ENCODE results near the gene C2orf74. TPM values are rescaled to one million over a fixed set of nuclear protein-coding genes. Genes with fewer than 3 reads are reported as not detected.

C2orf74 gene
- total RNA-seq, 4 donors from 2014 or later = 18.7 to 43.2 (median 33.2) TPM

DNA sequence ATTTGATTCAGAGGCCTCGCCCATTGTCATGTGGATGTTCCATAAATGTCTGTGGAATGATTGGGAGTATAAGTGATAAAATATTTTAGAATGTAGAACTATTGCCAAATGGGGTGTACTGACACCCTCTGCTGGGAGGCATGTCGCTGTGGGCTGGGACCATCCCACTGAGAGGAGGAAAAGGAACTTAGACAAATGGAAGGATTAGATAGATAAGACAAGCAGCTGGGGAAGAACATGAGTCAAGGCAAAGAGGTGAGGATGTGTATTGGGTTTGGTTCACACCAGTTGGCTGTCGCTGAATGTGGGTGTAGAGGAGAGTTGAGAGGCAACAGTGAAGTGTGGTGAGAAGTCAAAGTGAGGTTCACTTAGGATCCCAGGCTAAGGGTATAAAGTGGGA, 4.0 kb downstream of the C2orf74 start:
- H3K36me3 ChIP-seq = peaks cover 8 to 55% (median 36%) of the 10 kb centered on the region in 4 donors
- H3K27me3 ChIP-seq = no peaks in the 10 kb centered on the region
- no peak for DNase-seq (ENCODE audit: extremely low spot score)
- H3K9me3 ChIP-seq = no peaks in the 10 kb centered on the region
- H3K4me3 ChIP-seq = no peak overlapping the region
- intact Hi-C loops (cut with DNase I) = no loop called here
- TF ChIP-seq POLR2AphosphoS5 (IDR thresholded peaks at IDR 0.05) = no peak
- H3K27ac ChIP-seq (replicated peaks in 1 of 4) = no peak overlapping the region
- WGBS = 83% methylated on average over 3 of the region's 3 CpGs
- H3K4me1 ChIP-seq = no peaks in the 10 kb centered on the region

GRCh38 chr2:61167579-61167978, 5.6 kb downstream of the C2orf74 start:
- 89% methylated on average over 10 of the region's 10 CpGs for WGBS
- TF ChIP-seq, protein P1, sequence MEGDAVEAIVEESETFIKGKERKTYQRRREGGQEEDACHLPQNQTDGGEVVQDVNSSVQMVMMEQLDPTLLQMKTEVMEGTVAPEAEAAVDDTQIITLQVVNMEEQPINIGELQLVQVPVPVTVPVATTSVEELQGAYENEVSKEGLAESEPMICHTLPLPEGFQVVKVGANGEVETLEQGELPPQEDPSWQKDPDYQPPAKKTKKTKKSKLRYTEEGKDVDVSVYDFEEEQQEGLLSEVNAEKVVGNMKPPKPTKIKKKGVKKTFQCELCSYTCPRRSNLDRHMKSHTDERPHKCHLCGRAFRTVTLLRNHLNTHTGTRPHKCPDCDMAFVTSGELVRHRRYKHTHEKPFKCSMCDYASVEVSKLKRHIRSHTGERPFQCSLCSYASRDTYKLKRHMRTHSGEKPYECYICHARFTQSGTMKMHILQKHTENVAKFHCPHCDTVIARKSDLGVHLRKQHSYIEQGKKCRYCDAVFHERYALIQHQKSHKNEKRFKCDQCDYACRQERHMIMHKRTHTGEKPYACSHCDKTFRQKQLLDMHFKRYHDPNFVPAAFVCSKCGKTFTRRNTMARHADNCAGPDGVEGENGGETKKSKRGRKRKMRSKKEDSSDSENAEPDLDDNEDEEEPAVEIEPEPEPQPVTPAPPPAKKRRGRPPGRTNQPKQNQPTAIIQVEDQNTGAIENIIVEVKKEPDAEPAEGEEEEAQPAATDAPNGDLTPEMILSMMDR (IDR thresholded peaks at IDR 0.05) = no peak
- TF ChIP-seq EP300 (IDR thresholded peaks at IDR 0.05) = no peak
- no peak for TF ChIP-seq POLR2A (IDR thresholded peaks at IDR 0.05; ENCODE audit: low read depth)
- no peaks in the 10 kb centered on the region for H3K27me3 ChIP-seq
- H3K4me1 ChIP-seq = no peaks in the 10 kb centered on the region
- H3K36me3 ChIP-seq = peaks cover 8 to 54% (median 34%) of the 10 kb centered on the region in 4 donors
- no peak overlapping the region for H3K27ac ChIP-seq (replicated peaks in 1 of 4)
- intact Hi-C loops (cut with DNase I) = no loop called here
- DNase-seq (ENCODE audit: extremely low spot score) = no peak
- H3K9me3 ChIP-seq = no peaks in the 10 kb centered on the region
- H3K4me3 ChIP-seq = no peak overlapping the region

- no peaks in the 10 kb centered on the region for H3K9me3 ChIP-seq
- WGBS = 88% methylated on average over 1 of the region's 1 CpG
- no peak for DNase-seq (ENCODE audit: extremely low spot score)
- H3K27ac ChIP-seq (replicated peaks in 1 of 4) = no peak overlapping the region
- H3K27me3 ChIP-seq = no peaks in the 10 kb centered on the region
- H3K4me3 ChIP-seq = no peak overlapping the region
- intact Hi-C loops (cut with DNase I) = loop anchor here (10.0 kb wide), 1 partner anchor 108 kb away; the partner anchor contains the start of gene SANBR
- peaks cover 3 to 7% (median 6%) of the 10 kb centered on the region in 4 donors for H3K4me1 ChIP-seq
- TF ChIP-seq EP300 (IDR thresholded peaks at IDR 0.05) = no peak
- TF ChIP-seq, protein P1 (IDR thresholded peaks at IDR 0.05) = no peak
- TF ChIP-seq POLR2A (IDR thresholded peaks at IDR 0.05; ENCODE audit: low read depth) = no peak
- TF ChIP-seq POLR2AphosphoS5 (IDR thresholded peaks at IDR 0.05) = no peak
- peaks cover 0 to 6% (median 0%) of the 10 kb centered on the region in 4 donors for H3K36me3 ChIP-seq
These were observed 10.7 kb downstream of the C2orf74 start for GRCh38 chr2:61172671-61173070.

GRCh38 chr2:61173116-61173515, 11.1 kb downstream of the C2orf74 start:
- Histone ChIP-seq H3K4me1 (peaks cover 5 to 10% (median 9%) of the 10 kb centered on the region in 4 donors), H3K9me3 (no peaks in the 10 kb centered on the region), H3K27me3 (no peaks in the 10 kb centered on the region), H3K4me3 (no peak overlapping the region), H3K27ac (replicated peaks in 1 of 4) (no peak overlapping the region), H3K36me3 (peaks cover 0 to 6% (median 0%) of the 10 kb centered on the region in 4 donors)
- 82% methylated on average over 4 of the region's 4 CpGs for WGBS
- intact Hi-C loops (cut with DNase I) = loop anchor here (10.0 kb wide), 1 partner anchor 108 kb away; the partner anchor contains the start of gene SANBR
- no peak for TF ChIP-seq POLR2A (IDR thresholded peaks at IDR 0.05; ENCODE audit: low read depth)
- TF ChIP-seq, protein P1 (IDR thresholded peaks at IDR 0.05) = no peak
- no peak for TF ChIP-seq POLR2AphosphoS5 (IDR thresholded peaks at IDR 0.05)
- TF ChIP-seq EP300 (IDR thresholded peaks at IDR 0.05) = no peak
- DNase-seq (ENCODE audit: extremely low spot score) = no peak

- TF ChIP-seq, protein P1 (IDR thresholded peaks at IDR 0.05) = no peak
- no peak for TF ChIP-seq POLR2AphosphoS5 (IDR thresholded peaks at IDR 0.05)
- no peak for TF ChIP-seq POLR2A (IDR thresholded peaks at IDR 0.05; ENCODE audit: low read depth)
- TF ChIP-seq EP300 (IDR thresholded peaks at IDR 0.05) = no peak
- no peaks in the 10 kb centered on the region for H3K27me3 ChIP-seq
- intact Hi-C loops (cut with DNase I) = loop anchor here (10.0 kb wide), 1 partner anchor 110 kb away; the partner anchor contains the start of gene SANBR
- peaks cover 0 to 8% (median under 1%) of the 10 kb centered on the region in 4 donors for H3K36me3 ChIP-seq
- WGBS = 81% methylated on average over 8 of the region's 8 CpGs
- no peaks in the 10 kb centered on the region for H3K9me3 ChIP-seq
- no peak overlapping the region for H3K27ac ChIP-seq (replicated peaks in 1 of 4)
- H3K4me1 ChIP-seq = peaks cover 24 to 29% (median 28%) of the 10 kb centered on the region in 4 donors
- H3K4me3 ChIP-seq = no peak overlapping the region
- DNase-seq (ENCODE audit: extremely low spot score) = no peak
These were observed 13.0 kb downstream of the C2orf74 start for GRCh38 chr2:61175036-61175435.
